GM18868 (cell line): ENCODE measurements around the gene SIGLEC8.
"Not testable (repeated sequence)": the region's sequence is repeated elsewhere in the genome, so short reads cannot be mapped to it uniquely, and the experiment has no call there.

Experiments used
- ATAC-seq: cut with Tn5 transposase; IDR thresholded peaks from one replicate; pipeline ENCODE4 v1.9.1; 2021; ENCODE audit warnings: mild to moderate bottlenecking, moderate library complexity; ENCODE audit not compliant: unreplicated experiment

The SIGLEC8 gene

GRCh38 chr19:51458051-51458645 lies at the start of gene SIGLEC8:
Gene SIGLEC8, minus strand, starts transcription at chr19:51458454. Its CDS starts 67 bp downstream, at chr19:51458387.
- ATAC-seq = no peak

- ATAC-seq = no peak
Measured at GRCh38 chr19:51507640-51508058, 49.4 kb upstream of the SIGLEC8 start.

- no peak for ATAC-seq
Measured at GRCh38 chr19:51507192-51507591, 48.9 kb upstream of the SIGLEC8 start.

GRCh38 chr19:51505904-51506303 lies 47.6 kb upstream of the SIGLEC8 start:
- ATAC-seq = no peak

- ATAC-seq = no peak
Measured at GRCh38 chr19:51503896-51504295, 45.6 kb upstream of the SIGLEC8 start.

GRCh38 chr19:51503286-51503817 lies 45.1 kb upstream of the SIGLEC8 start:
- ATAC-seq = no peak

GRCh38 chr19:51501594-51502263 lies 43.5 kb upstream of the SIGLEC8 start, which contains the start of gene SIGLEC12:
Gene SIGLEC12, minus strand, starts transcription at chr19:51501800. Its CDS starts 67 bp downstream, at chr19:51501733.
- ATAC-seq = no peak

- not testable (repeated sequence) for ATAC-seq
Measured at GRCh38 chr19:51500931-51501330, 42.7 kb upstream of the SIGLEC8 start.

- ATAC-seq = no peak
Measured at GRCh38 chr19:51497666-51498065, 39.4 kb upstream of the SIGLEC8 start.

- ATAC-seq = no peak
Measured at GRCh38 chr19:51493776-51494175, 35.5 kb upstream of the SIGLEC8 start.

- ATAC-seq = no peak
Measured at GRCh38 chr19:51491586-51491985, 33.3 kb upstream of the SIGLEC8 start.

- no peak for ATAC-seq
Measured at GRCh38 chr19:51490676-51491075, 32.4 kb upstream of the SIGLEC8 start.

- ATAC-seq = no peak
Measured at GRCh38 chr19:51489113-51489512, 30.9 kb upstream of the SIGLEC8 start.

- ATAC-seq = no peak
Measured at GRCh38 chr19:51488491-51488890, 30.2 kb upstream of the SIGLEC8 start.

GRCh38 chr19:51485960-51486660 lies 27.9 kb upstream of the SIGLEC8 start:
- no peak for ATAC-seq

GRCh38 chr19:51480590-51480989 lies 22.3 kb upstream of the SIGLEC8 start:
- ATAC-seq = no peak

- ATAC-seq = no peak
Measured at GRCh38 chr19:51479531-51480331, 21.5 kb upstream of the SIGLEC8 start.

GRCh38 chr19:51478381-51479234 lies 20.4 kb upstream of the SIGLEC8 start, which contains the start of gene CEACAM18:
Gene CEACAM18, plus strand, starts transcription at chr19:51478539.
- ATAC-seq = no peak

GRCh38 chr19:51477344-51477743 lies 19.1 kb upstream of the SIGLEC8 start:
- ATAC-seq = no peak

- no peak for ATAC-seq
Measured at GRCh38 chr19:51476164-51476563, 17.9 kb upstream of the SIGLEC8 start.
